GM12873 (cell line): ENCODE results near the gene CARM1.

ENCODE experiments used
- TF ChIP-seq, protein P1 (sequence below): IDR thresholded peaks from 2 replicates; pipeline ENCODE4 v1.5.1; 2012; ENCODE audit warnings: low read depth, mild to moderate bottlenecking, moderate library complexity, low read length, control low read depth; ENCODE audit not compliant: insufficient read depth; ENCODE audit errors: missing control alignments

Gene CARM1

DNA sequence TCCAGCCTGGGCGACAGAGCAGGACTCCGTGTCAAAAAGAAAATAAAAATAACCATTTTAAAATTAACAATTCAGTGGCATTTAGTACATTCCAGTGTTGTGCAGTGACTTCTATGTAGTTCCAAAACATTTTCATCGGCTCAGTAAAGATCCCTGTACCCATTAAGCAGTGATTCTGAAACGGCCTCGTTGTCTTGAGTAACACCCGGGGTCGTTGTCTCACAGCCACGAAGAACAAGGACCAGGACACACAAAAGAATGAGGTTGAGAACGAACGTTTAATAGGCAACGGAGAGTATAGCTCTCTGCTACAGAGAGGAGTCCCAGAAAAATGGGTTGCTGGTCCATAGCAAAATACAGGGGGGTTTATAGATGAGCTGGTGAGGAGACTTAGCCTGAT is 33.0 kb upstream of the CARM1 start:
- TF ChIP-seq, protein P1, sequence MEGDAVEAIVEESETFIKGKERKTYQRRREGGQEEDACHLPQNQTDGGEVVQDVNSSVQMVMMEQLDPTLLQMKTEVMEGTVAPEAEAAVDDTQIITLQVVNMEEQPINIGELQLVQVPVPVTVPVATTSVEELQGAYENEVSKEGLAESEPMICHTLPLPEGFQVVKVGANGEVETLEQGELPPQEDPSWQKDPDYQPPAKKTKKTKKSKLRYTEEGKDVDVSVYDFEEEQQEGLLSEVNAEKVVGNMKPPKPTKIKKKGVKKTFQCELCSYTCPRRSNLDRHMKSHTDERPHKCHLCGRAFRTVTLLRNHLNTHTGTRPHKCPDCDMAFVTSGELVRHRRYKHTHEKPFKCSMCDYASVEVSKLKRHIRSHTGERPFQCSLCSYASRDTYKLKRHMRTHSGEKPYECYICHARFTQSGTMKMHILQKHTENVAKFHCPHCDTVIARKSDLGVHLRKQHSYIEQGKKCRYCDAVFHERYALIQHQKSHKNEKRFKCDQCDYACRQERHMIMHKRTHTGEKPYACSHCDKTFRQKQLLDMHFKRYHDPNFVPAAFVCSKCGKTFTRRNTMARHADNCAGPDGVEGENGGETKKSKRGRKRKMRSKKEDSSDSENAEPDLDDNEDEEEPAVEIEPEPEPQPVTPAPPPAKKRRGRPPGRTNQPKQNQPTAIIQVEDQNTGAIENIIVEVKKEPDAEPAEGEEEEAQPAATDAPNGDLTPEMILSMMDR, result no peak

DNA sequence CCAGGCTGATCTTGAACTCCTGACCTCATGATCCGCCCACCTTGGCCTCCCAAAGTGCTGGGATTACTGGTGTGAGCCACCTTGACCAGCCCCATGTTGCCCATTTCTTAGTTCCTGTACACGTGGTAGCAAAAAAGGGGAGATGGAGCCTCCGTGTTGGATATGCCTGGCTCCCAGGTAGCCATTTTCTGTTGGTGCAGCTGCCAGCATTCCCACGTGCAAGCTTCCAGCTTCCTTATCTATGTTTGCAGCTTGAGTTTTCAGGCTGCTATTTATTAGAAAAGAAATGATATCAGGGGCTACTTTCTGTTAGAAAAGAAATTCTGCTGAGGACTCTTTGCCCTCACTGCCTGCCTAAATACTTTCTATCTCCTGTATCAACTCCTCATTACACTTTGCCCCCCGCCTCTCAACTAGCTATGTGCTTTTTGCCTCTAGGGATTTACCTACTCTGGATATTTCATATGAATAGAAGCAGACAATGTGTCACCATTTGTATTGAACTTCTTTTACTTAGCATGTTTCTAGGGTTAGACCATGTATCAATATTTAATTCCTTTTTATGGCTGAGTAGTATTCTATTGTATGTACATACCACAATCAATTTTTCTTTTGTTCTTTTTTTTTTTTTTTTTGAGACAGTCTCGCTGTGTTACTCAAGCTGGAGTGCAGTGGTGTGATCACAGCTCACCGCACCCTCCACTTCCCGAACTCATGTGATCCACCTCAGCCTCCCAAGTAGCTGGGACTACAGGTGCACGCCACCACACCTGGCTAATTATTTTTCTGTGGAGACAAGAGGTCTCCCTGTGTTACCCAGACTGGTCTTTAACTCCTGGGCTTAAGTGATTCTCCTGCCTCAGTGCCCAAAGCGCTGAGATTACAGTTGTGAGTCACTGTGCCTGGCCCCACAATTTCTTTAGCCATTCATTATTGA is 32.0 kb upstream of the CARM1 start:
- TF ChIP-seq, protein P1, result no peak

DNA sequence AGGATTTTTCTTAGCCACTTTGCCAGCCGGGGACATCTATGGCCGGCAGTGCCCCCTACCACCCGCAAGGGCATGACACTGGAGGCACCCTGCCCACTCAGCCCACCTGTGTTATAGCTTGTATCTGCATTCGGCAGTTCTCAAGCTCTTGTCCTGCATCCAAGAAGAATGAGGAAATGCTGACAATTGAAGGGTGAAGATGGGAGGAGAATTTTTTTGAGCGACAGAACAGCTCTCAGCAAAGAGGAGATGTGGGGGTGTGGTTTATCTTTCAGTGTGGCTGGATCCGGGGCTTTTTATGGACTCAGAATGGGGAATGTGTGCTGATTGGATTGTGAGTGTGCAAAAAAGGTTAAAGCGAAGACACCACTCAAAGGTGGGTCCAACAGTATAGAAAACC is 28.6 kb upstream of the CARM1 start:
- TF ChIP-seq, protein P1, result no peak

DNA sequence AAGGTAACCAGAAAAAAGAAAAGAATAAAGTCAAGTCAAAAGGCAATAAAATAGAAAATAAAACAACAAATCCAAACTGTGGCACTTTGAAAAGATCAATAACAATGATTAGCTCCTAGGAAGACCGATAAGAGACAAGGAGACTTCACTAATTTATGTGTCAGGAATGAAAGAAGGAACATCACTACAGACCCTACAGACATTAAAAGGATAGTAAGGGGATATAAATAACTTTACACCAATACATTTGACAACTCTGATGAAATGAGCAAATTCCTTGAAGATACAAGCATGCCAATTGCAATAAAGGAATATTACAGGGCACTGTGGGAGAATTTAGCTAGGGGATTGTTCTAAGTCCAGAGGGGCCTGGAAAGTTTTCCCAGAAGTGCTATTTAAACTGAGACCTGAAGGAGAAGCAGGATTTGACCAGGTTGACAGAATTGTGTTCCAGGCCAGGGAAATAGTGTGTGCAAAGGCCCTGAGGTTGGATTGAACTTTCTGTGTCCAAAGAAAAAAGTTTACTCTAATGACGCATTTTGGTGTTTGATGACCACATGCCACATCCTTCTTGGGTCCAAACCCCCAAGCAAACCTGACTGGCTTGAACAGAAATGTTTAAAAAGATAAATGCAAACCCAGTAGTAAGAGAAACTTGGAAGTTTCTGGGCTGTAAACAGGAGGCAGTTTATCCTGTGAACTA is 24.7 kb upstream of the CARM1 start:
- TF ChIP-seq, protein P1, result no peak

DNA sequence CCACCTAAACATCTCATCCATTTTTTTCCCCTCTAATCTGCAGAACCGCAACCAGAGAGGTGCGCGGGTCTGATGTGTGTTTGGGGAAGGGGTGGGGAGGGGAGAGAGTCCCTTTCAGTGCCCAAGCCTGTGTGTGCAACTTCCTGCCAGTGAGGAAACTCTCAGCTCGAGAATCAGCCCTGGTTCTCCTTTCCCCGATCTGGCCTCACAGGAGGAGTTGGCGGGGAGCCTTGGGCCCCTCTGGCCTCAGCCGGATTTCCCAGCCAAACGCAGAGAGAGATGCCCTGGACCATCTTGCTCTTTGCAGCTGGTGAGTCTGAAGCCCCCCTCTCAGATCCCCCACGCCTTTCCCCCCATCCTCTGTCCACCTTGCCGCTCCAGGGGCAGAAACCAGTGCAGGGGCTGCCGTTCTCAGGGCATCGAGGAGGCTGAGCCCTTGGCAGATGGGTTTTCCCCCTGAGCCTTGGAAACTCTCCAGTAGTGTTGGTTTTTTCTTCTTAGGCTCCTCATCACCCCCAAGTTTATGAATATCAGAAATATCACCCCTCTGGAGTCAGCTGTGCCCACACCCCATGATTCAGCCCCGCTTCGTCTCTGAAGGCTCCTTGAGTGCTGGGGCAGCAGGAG is 23.0 kb upstream of the CARM1 start, which contains the start of gene C19orf38:
Gene C19orf38 (plus strand): TSS at position 186 of the 627 bp plus-strand sequence. CDS start 94 bp downstream, at position 280.
- TF ChIP-seq, protein P1, result no peak

DNA sequence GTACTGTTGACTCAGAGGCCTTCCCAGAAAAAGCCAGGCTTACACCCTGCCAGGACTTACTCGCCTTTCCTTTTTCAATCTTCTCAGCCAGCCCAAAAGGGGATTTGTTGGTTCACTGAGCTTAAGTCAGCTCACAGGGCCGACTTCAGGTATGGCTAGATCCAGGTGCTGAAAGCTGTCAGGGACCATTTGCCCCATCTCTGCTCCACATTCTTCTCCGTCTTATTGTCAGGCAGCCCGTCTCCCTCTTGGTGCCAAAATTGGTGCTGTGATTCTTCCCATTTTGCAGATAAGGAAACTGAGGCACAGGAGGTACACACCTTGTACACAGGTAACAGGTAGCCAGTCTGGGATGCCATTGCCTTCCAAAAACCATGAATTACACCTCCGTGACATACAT is 20.7 kb upstream of the CARM1 start:
- TF ChIP-seq, protein P1, result no peak

DNA sequence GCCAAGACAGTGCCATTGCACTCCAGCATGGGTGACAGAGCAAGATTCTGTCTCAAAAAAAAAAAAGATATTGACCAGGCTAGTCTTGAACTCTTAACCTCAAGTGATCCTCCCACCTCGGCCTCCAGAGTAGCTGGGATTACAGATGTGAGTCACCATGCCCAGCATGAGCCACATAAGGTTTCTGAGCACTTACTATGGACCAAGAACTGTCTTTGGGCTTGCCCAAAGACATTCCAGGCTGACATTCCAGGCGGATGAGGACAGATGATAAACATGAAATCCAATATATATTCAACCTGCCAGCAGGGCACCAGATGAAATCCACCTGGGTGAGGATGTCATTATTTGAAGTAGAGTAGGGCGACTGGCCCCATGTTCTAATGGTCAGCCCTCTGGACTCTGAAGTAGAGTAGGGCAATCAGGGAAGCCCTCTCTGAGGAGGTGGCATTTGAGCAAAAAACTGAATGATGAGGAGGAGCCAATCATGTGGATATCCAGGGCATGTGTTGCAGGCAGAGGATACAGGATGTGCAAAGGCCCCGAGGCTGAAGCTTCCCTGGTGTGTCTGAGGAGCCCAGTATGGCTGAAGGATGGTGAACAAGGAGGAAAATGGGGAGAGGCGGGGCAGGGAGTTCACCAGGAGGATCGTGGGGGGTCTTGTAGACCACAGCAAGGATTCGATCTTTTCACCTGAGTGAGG is 19.1 kb upstream of the CARM1 start:
- TF ChIP-seq, protein P1, result no peak
